GM23248 (cell line): ENCODE results near the gene ZNF768. TPM values are rescaled to one million over a fixed set of nuclear protein-coding genes. Genes with fewer than 3 reads are reported as not detected.
"Not testable (repeated sequence)": the region's sequence is repeated elsewhere in the genome, so short reads cannot be mapped to it uniquely, and the experiment has no call there.

ENCODE experiments used
- DNase-seq: peaks from one replicate; pipeline ENCODE4 v3.0.0-alpha.2; 2015
- H2AFZ ChIP-seq: fragments of 200-600 bp; sonication (generic); 2 replicates; pipeline ENCODE4 v1.6.1; 2016; ENCODE audit warnings: antibody characterized with exemption
- H3F3A ChIP-seq: fragments of 200-600 bp; sonication (generic); 2 replicates; pipeline ENCODE4 v1.6.1; 2016; ENCODE audit warnings: mild to moderate bottlenecking, antibody characterized with exemption, mixed run types; ENCODE audit not compliant: insufficient read depth
- H3K27ac ChIP-seq: fragments of 200-600 bp; sonication (generic); 2 replicates; pipeline ENCODE4 v1.5.1; 2016; ENCODE audit warnings: mild to moderate bottlenecking
- H3K27me3 ChIP-seq: fragments of 200-600 bp; sonication (generic); replicated peaks from 2 replicates; pipeline ENCODE4 v1.6.1; 2016; ENCODE audit warnings: mild to moderate bottlenecking; ENCODE audit not compliant: insufficient read depth
- H3K36me3 ChIP-seq: fragments of 200-600 bp; sonication (generic); 2 replicates; pipeline ENCODE4 v1.6.1; 2016; ENCODE audit warnings: low read depth, mild to moderate bottlenecking
- H3K4me1 ChIP-seq: fragments of 200-600 bp; sonication (generic); 2 replicates; pipeline ENCODE4 v1.6.1; 2016; ENCODE audit warnings: mild to moderate bottlenecking; ENCODE audit not compliant: insufficient read depth
- H3K4me2 ChIP-seq: fragments of 200-600 bp; sonication (generic); one replicate; pipeline ENCODE4 v1.6.1; 2016; ENCODE audit warnings: mild to moderate bottlenecking; ENCODE audit not compliant: unreplicated experiment
- H3K4me3 ChIP-seq: fragments of 200-600 bp; sonication (generic); 2 replicates; pipeline ENCODE4 v1.5.1; 2016; ENCODE audit warnings: mild to moderate bottlenecking
- H3K79me2 ChIP-seq: fragments of 200-600 bp; sonication (generic); 2 replicates; pipeline ENCODE4 v1.6.1; 2016; ENCODE audit warnings: mild to moderate bottlenecking; ENCODE audit not compliant: insufficient read depth
- H3K9ac ChIP-seq: fragments of 200-600 bp; sonication (generic); 2 replicates; pipeline ENCODE4 v1.6.1; 2016; ENCODE audit warnings: mild to moderate bottlenecking
- H3K9me2 ChIP-seq: fragments of 200-600 bp; sonication (generic); 2 replicates; pipeline ENCODE4 v1.6.1; 2016; ENCODE audit warnings: mixed run types, mild to moderate bottlenecking, moderate library complexity; ENCODE audit not compliant: insufficient read depth
- H3K9me3 ChIP-seq: fragments of 200-600 bp; sonication (generic); one replicate; pipeline ENCODE4 v1.6.1; 2017; ENCODE audit warnings: low read depth
- H4K20me1 ChIP-seq: fragments of 200-600 bp; sonication (generic); 2 replicates; pipeline ENCODE4 v1.6.0; 2016; ENCODE audit not compliant: insufficient read depth
- EZH2 ChIP-seq: fragments of 200-600 bp; sonication (generic); IDR thresholded peaks from 2 replicates; pipeline ENCODE4 v1.6.1; 2018; ENCODE audit warnings: antibody characterized with exemption, mild to moderate bottlenecking; ENCODE audit not compliant: insufficient read depth, poor library complexity, severe bottlenecking
- EZH2phosphoT487 ChIP-seq: fragments of 200-600 bp; sonication (generic); IDR thresholded peaks from 2 replicates; pipeline ENCODE4 v1.6.1; 2018; ENCODE audit warnings: antibody characterized with exemption, moderate library complexity, mild to moderate bottlenecking, low read depth; ENCODE audit not compliant: insufficient read depth
- WGBS, 2 experiments: methylation state at CpG; one replicate each; pipeline ENCODE4 v1.1.6; 2015 to 2017; ENCODE audit warnings: low lambda C conversion rate in 2 of 2, low coverage in 1 of 2; ENCODE audit errors: missing lambda C conversion rate in 2 of 2; 5-methylcytosine and 5-hydroxymethylcytosine counted together
- in situ Hi-C: fragments of 300-500 bp; cut with MboI; formaldehyde crosslinking; loops from 2 replicates; pipeline ENCODE4 v1.15.0; 2020
- polyA plus RNA-seq: library from polyadenylated mRNA; unstranded; fragments of >200 nt; fragmentation: Nextera tagmentation; extraction: Ambion mirVana; gene quantifications from 2 replicates; pipeline ENCODE4 v1.2.1, GENCODE V29; 2016
- total RNA-seq: library from RNA; depleted of rRNA; stranded (reverse); fragments of >200 nt; shearing (Covaris generic); gene quantifications from 2 replicates; pipeline ENCODE4 v1.2.3, GENCODE V29; 2014

The ZNF768 gene
- total and polyA plus RNA-seq, 2 experiments from 2014 or later = 5.0 to 38.4 TPM

DNA sequence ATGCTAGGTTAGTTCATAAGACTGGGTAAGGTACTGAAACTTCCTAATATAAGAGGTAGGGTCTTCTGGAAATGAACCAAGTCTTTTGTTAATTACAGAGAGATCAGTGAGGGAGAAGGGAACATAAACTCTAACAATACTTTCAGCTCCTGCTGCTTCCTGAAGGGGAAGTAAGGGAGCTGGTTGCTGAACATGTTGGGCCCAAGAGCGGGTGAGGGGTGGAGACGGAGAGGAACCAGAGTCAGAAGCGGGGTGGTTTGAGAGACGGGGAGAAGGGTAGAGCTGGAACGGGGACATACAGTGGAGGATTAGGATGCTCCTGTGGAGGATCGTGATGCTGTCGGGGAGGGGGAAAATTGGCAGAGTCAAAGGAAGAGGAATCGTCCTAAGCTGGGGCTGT lies 19.7 kb upstream of the ZNF768 start:
- WGBS, 2 experiments = 85 to 88% methylated on average over 8 of the region's 8 CpGs
- no peaks in the 10 kb centered on the region for H4K20me1 ChIP-seq
- no peak for DNase-seq
- no peaks in the 10 kb centered on the region for H3K9me3 ChIP-seq
- H3K27me3 ChIP-seq = no peaks in the 10 kb centered on the region
- no peaks in the 10 kb centered on the region for H3K36me3 ChIP-seq
- no peak overlapping the region for H3K9ac ChIP-seq
- H2AFZ ChIP-seq = no peak overlapping the region
- H3K27ac ChIP-seq = no peak overlapping the region
- no peak overlapping the region for H3K4me3 ChIP-seq
- peaks cover 5% of the 10 kb centered on the region; the same call in 1 of the 2 replicates for H3K4me1 ChIP-seq
- in situ Hi-C loops = no loop called here
- no peaks in the 10 kb centered on the region for H3K79me2 ChIP-seq
- no peaks in the 10 kb centered on the region for H3K9me2 ChIP-seq
- no peaks in the 10 kb centered on the region for H3F3A ChIP-seq
- no peak overlapping the region for H3K4me2 ChIP-seq
- TF ChIP-seq EZH2 (no peak), EZH2phosphoT487 (no peak)

DNA sequence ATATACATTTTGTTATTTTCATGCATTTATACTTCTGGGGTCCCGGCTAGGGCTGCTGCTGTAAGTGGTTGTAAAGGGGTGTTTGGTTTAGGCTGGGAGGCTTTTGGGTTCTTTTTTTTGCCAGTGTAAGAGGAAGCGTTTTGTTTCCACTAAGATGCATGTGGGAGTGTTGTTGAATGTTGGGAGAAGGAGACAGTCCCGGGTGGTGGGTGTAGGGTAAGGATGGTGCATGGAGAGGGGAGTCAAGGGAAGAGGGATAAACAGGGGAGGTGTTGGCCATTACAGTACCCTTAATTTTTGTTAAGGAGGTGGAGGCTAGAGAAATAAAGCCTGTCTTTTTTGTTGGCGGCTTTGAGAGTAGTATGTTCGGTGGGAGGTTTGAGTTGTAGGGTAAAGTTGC lies 16.7 kb upstream of the ZNF768 start:
- no peaks in the 10 kb centered on the region for H3K9me2 ChIP-seq
- WGBS, 2 experiments = 80% methylated on average over 5 of the region's 5 CpGs
- H3K4me3 ChIP-seq = no peak overlapping the region
- no peak overlapping the region for H2AFZ ChIP-seq
- H3K4me1 ChIP-seq = peaks cover 5% of the 10 kb centered on the region; the same call in 1 of the 2 replicates
- H3K79me2 ChIP-seq = no peaks in the 10 kb centered on the region
- no peak overlapping the region for H3K4me2 ChIP-seq
- H3K36me3 ChIP-seq = no peaks in the 10 kb centered on the region
- TF ChIP-seq EZH2phosphoT487 (no peak), EZH2 (no peak)
- H3K9me3 ChIP-seq = no peaks in the 10 kb centered on the region
- no peak for DNase-seq
- in situ Hi-C loops = no loop called here
- no peaks in the 10 kb centered on the region for H3F3A ChIP-seq
- H3K27me3 ChIP-seq = no peaks in the 10 kb centered on the region
- no peak overlapping the region for H3K27ac ChIP-seq
- H3K9ac ChIP-seq = no peak overlapping the region
- no peaks in the 10 kb centered on the region for H4K20me1 ChIP-seq

DNA sequence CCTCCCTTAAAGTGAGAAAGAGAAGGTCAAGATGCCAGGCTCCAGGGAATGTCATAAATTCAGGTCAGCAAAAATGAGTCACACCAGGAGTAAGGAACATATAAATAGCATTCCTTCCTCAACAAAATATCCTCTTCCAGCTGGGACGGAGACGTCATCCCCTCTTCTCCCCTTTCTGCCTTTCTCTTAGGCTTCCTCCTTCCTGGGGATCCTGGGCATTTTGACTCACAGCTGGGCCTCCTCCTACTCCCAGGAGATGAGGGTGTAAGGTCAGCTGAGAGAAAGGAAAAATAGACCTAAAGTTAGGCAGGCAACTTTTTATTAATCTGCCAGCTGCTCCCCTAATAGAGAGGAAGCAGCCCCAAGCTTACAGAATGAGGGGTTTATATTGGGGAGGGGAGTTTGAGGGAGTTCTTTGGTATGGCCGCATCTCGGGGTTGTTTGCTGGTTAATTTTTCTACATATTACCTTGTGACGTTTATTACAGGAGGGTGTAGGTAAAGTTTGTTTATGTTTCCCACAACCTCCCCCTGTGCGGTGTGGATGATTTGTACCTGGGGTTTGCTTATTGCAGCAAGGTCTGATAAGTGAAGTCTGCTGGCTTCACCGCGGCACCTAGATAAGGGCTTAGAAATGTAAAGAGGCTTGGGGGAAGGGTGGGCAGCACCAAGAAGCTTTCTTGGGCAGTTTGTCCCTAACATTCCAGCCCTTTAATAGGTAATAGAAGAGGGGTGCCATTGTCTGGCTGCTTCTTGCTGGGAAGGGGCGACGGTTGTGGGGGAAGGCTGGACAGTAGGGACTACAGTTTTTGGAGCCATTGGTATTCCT lies 15.3 kb upstream of the ZNF768 start:
- TF ChIP-seq EZH2 (no peak), EZH2phosphoT487 (no peak)
- Histone ChIP-seq H3K4me3 (no peak overlapping the region), H3K9me2 (no peaks in the 10 kb centered on the region), H3K9ac (no peak overlapping the region), H3K9me3 (no peaks in the 10 kb centered on the region), H3F3A (no peaks in the 10 kb centered on the region), H3K36me3 (no peaks in the 10 kb centered on the region), H2AFZ (peak overlapping the region; percentile 53), H3K4me1 (peaks cover 5% of the 10 kb centered on the region; the same call in 1 of the 2 replicates), H3K79me2 (no peaks in the 10 kb centered on the region), H3K4me2 (no peak overlapping the region), H3K27me3 (no peaks in the 10 kb centered on the region), H4K20me1 (no peaks in the 10 kb centered on the region), H3K27ac (no peak overlapping the region)
- DNase-seq = peak; percentile 61
- in situ Hi-C loops = no loop called here
- WGBS, 2 experiments = 32 to 43% methylated on average over 10 of the region's 10 CpGs

DNA sequence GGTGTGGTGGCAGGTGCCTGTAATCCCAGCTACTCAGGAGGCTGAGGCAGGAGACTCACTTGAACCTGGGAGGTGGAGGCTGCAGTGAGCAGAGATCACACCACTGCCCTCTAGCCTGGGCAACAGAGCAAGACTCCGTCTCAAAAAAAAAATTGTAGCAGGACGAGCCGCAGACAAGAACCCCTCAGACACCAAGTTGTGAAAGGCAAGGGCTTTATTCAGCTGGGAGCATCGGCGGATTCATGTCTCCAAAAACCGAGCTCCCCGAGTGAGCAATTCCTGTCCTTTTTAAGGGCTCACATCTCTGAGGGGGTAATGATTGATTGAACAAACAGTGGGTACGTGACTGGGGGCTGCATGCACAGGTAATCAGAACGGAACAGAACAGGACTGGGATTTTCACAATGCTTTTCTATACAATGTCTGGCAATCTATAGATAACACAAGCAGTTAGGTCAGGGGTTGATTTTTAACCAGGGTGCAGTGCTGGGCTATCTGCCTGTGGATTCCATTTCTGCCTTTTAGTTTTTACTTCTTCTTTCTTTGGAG lies 14.6 kb upstream of the ZNF768 start:
- H3K36me3 ChIP-seq, H3K27me3 ChIP-seq, H3K4me3 ChIP-seq, DNase-seq, H3K79me2 ChIP-seq, H3F3A ChIP-seq, H3K9me3 ChIP-seq, H3K9me2 ChIP-seq, H3K9ac ChIP-seq, H4K20me1 ChIP-seq, H3K4me2 ChIP-seq, in situ Hi-C loops, H3K27ac ChIP-seq, H3K4me1 ChIP-seq: not testable (repeated sequence)
- 91 to 95% methylated on average over 9 of the region's 9 CpGs for WGBS, 2 experiments
- H2AFZ ChIP-seq = peak overlapping the region; percentile 53; the same call in 1 of the 2 replicates

DNA sequence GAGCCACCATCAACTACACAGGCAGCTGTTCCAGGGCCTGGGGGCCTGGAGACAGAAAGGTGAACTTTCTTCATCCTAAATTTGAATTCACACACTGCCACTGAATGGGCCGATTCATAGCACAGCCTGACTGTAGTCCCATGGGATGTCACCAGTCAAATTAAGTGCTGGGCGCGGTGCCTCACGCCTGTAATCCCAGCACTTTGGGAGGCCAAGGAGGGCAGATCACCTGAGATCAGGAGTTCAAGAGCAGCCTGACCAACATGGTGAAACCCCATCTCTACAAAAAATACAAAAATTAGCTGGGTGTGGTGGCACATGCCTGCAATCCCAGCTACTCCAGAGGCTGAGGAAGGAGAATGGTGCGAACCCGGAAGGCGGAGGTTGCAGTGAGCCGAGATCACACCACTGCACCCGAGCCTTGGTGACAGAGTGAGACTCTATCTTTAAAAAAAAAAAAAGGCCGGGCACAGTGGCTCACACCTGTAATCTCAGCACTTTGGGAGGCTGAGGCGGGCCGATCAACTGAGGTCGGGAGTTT lies 13.7 kb upstream of the ZNF768 start:
- H3K36me3 ChIP-seq, H3F3A ChIP-seq, DNase-seq, H4K20me1 ChIP-seq, H3K4me2 ChIP-seq, H2AFZ ChIP-seq, in situ Hi-C loops, H3K27me3 ChIP-seq, H3K4me3 ChIP-seq, H3K9me3 ChIP-seq, H3K9me2 ChIP-seq, H3K79me2 ChIP-seq, H3K27ac ChIP-seq, H3K9ac ChIP-seq, H3K4me1 ChIP-seq: not testable (repeated sequence)
- WGBS, 2 experiments = 90 to 93% methylated on average over 13 of the region's 13 CpGs
